Adipocyte (in vitro differentiated cells): ENCODE results near the gene LCE6A.

Experiments used
- DNase-seq: peaks from one replicate; pipeline ENCODE4 v3.0.0-alpha.2; 2015; ENCODE audit warnings: low read depth
- H3K27me3 ChIP-seq: replicated peaks from 2 replicates; pipeline ENCODE4 v1.7.0; 2013; ENCODE audit warnings: mild to moderate bottlenecking, low read length, moderate library complexity; ENCODE audit not compliant: control insufficient read depth, insufficient read depth
- H3K36me3 ChIP-seq: 2 replicates; pipeline ENCODE4 v1.7.0; 2013; ENCODE audit warnings: low read length, mild to moderate bottlenecking, moderate library complexity; ENCODE audit not compliant: control insufficient read depth, insufficient read depth, severe bottlenecking
- H3K4me1 ChIP-seq: 2 replicates; pipeline ENCODE4 v1.7.0; 2013; ENCODE audit warnings: mild to moderate bottlenecking, low read length, moderate library complexity; ENCODE audit not compliant: control insufficient read depth, insufficient read depth
- H3K4me3 ChIP-seq: 2 replicates; pipeline ENCODE4 v1.7.0; 2013; ENCODE audit warnings: mild to moderate bottlenecking, low read length, moderate library complexity
- H3K9ac ChIP-seq: 2 replicates; pipeline ENCODE4 v1.7.0; 2013; ENCODE audit warnings: mild to moderate bottlenecking, low read length, moderate library complexity
- H3K9me3 ChIP-seq: 2 replicates; pipeline ENCODE4 v1.7.0; 2013; ENCODE audit warnings: mild to moderate bottlenecking, low read length, moderate library complexity; ENCODE audit not compliant: control insufficient read depth

The LCE6A gene, protein sequence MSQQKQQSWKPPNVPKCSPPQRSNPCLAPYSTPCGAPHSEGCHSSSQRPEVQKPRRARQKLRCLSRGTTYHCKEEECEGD

GRCh38 chr1:152842556-152842955 lies at the start of gene LCE6A:
Gene LCE6A, plus strand, starts transcription at chr1:152842856. Its CDS starts 665 bp downstream, at chr1:152843521.
- DNase-seq, result no peak
- Histone ChIP-seq H3K4me3 (no peak within 1 kb of the TSS), H3K27me3 (no peaks in the 10 kb centered on the region), H3K9ac (no peak within 1 kb of the TSS), H3K36me3 (no peaks in the 10 kb centered on the region), H3K4me1 (no peaks in the 10 kb centered on the region), H3K9me3 (no peaks in the 10 kb centered on the region)

- DNase-seq, result no peak
- no peak overlapping the region for H3K4me3 ChIP-seq
- H3K9me3 ChIP-seq, result no peaks in the 10 kb centered on the region
- H3K36me3 ChIP-seq, result no peaks in the 10 kb centered on the region
- no peaks in the 10 kb centered on the region for H3K27me3 ChIP-seq
- H3K4me1 ChIP-seq, result no peaks in the 10 kb centered on the region
- no peak overlapping the region for H3K9ac ChIP-seq
Measured at GRCh38 chr1:152795686-152796085, 47.0 kb upstream of the LCE6A start.

DNA sequence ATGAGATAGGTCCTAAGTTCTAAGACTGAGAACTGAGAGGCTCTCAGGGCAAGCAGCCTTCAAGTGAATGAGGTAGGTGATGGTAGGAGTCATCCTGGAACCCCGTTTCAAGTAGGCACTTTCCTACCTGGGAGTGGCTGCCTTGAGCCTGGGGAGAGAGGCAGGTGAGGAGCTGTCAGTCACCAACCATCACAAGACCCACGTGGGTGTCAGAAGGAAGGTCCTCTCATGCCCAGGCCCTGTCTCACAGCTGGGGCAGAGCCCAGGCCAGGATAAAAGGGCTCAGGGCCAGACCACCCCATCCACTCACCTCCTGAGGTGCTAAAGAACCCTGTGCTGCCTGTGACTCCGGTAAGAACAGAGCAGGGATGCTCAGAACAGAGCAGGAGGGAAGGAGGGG lies 46.2 kb upstream of the LCE6A start, which contains the start of gene LCE1D:
TSS of gene LCE1D (plus strand) at position 301 of the 400 bp plus-strand sequence. CDS start 1,074 bp downstream, outside the sequence.
- H3K4me1 ChIP-seq, result no peaks in the 10 kb centered on the region
- H3K4me3 ChIP-seq, result no peak within 1 kb of the TSS
- no peaks in the 10 kb centered on the region for H3K36me3 ChIP-seq
- H3K9me3 ChIP-seq, result no peaks in the 10 kb centered on the region
- no peak within 1 kb of the TSS for H3K9ac ChIP-seq
- H3K27me3 ChIP-seq, result no peaks in the 10 kb centered on the region
- DNase-seq, result no peak

GRCh38 chr1:152801333-152801732 lies 41.3 kb upstream of the LCE6A start:
- no peak for DNase-seq
- Histone ChIP-seq H3K27me3 (no peaks in the 10 kb centered on the region), H3K9me3 (no peaks in the 10 kb centered on the region), H3K4me1 (no peaks in the 10 kb centered on the region), H3K4me3 (no peak overlapping the region), H3K9ac (no peak overlapping the region), H3K36me3 (no peaks in the 10 kb centered on the region)

- no peaks in the 10 kb centered on the region for H3K4me1 ChIP-seq
- DNase-seq, result no peak
- no peak within 1 kb of the TSS for H3K9ac ChIP-seq
- no peaks in the 10 kb centered on the region for H3K27me3 ChIP-seq
- H3K36me3 ChIP-seq, result no peaks in the 10 kb centered on the region
- no peaks in the 10 kb centered on the region for H3K9me3 ChIP-seq
- H3K4me3 ChIP-seq, result no peak within 1 kb of the TSS
Measured at GRCh38 chr1:152806576-152806975, 36.1 kb upstream of the LCE6A start, which contains the start of gene LCE1C. Gene LCE1C, minus strand, starts transcription at chr1:152806651. Its CDS starts 1,173 bp downstream, at chr1:152805478.

- H3K36me3 ChIP-seq, result no peaks in the 10 kb centered on the region
- H3K4me3 ChIP-seq, result no peak overlapping the region
- H3K4me1 ChIP-seq, result no peaks in the 10 kb centered on the region
- H3K9me3 ChIP-seq, result no peaks in the 10 kb centered on the region
- H3K9ac ChIP-seq, result no peak overlapping the region
- H3K27me3 ChIP-seq, result no peaks in the 10 kb centered on the region
- DNase-seq, result no peak
Measured at GRCh38 chr1:152811050-152811449, 31.6 kb upstream of the LCE6A start.

DNA sequence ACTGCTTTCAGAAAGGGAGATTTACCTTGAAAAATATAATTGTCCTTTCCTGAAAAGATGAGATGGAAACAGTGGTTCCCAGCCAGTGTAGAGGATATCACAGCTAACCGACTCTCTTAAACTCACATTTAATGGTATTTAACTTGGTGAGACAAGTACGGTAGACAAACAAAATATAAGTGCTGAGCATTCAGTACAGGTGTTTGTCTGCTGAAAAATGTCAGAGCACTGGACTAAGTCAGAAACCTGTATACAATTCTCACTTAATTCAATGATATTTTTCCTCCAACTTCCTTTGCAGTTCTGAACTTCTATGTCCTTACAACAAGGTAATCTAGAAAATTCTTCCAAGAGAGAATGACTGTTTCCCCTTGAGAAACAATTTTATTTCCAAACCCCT lies 31.0 kb upstream of the LCE6A start, which contains the start of gene LCE1B:
TSS of gene LCE1B (plus strand) at position 301 of the 400 bp plus-strand sequence. CDS start 476 bp downstream, outside the sequence.
- Histone ChIP-seq H3K9ac (no peak within 1 kb of the TSS), H3K27me3 (no peaks in the 10 kb centered on the region), H3K4me1 (no peaks in the 10 kb centered on the region), H3K36me3 (no peaks in the 10 kb centered on the region), H3K9me3 (no peaks in the 10 kb centered on the region), H3K4me3 (no peak within 1 kb of the TSS)
- DNase-seq, result no peak

- Histone ChIP-seq H3K9me3 (no peaks in the 10 kb centered on the region), H3K4me1 (no peaks in the 10 kb centered on the region), H3K9ac (no peak overlapping the region), H3K36me3 (no peaks in the 10 kb centered on the region), H3K4me3 (no peak overlapping the region), H3K27me3 (no peaks in the 10 kb centered on the region)
- no peak for DNase-seq
Measured at GRCh38 chr1:152817309-152817708, 25.3 kb upstream of the LCE6A start.

GRCh38 chr1:152823294-152823693 lies 19.4 kb upstream of the LCE6A start:
- no peak overlapping the region for H3K9ac ChIP-seq

GRCh38 chr1:152824964-152825363 lies 17.7 kb upstream of the LCE6A start:
- no peak overlapping the region for H3K9ac ChIP-seq
- no peaks in the 10 kb centered on the region for H3K36me3 ChIP-seq
- no peaks in the 10 kb centered on the region for H3K4me1 ChIP-seq
- peaks cover 10% of the 10 kb centered on the region for H3K27me3 ChIP-seq
- no peak for DNase-seq
- H3K9me3 ChIP-seq, result peaks cover 10% of the 10 kb centered on the region
- H3K4me3 ChIP-seq, result no peak overlapping the region

More at GRCh38 chr1:152823294-152823693, 19.4 kb upstream of the LCE6A start:
- no peak overlapping the region for H3K4me3 ChIP-seq
- no peaks in the 10 kb centered on the region for H3K4me1 ChIP-seq
- no peaks in the 10 kb centered on the region for H3K36me3 ChIP-seq
- DNase-seq, result no peak
- H3K27me3 ChIP-seq, result peaks cover 5% of the 10 kb centered on the region
- no peaks in the 10 kb centered on the region for H3K9me3 ChIP-seq

GRCh38 chr1:152827173-152827572 lies 15.5 kb upstream of the LCE6A start, which contains the start of gene LCE1A:
Gene LCE1A, plus strand, starts transcription at chr1:152827473. Its CDS starts 0 bp downstream, at chr1:152827473.
- peaks cover 10% of the 10 kb centered on the region for H3K27me3 ChIP-seq
- no peak within 1 kb of the TSS for H3K4me3 ChIP-seq
- H3K4me1 ChIP-seq, result no peaks in the 10 kb centered on the region
- H3K36me3 ChIP-seq, result no peaks in the 10 kb centered on the region
- no peak for DNase-seq
- H3K9me3 ChIP-seq, result peaks cover 11% of the 10 kb centered on the region
- H3K9ac ChIP-seq, result no peak within 1 kb of the TSS

DNA sequence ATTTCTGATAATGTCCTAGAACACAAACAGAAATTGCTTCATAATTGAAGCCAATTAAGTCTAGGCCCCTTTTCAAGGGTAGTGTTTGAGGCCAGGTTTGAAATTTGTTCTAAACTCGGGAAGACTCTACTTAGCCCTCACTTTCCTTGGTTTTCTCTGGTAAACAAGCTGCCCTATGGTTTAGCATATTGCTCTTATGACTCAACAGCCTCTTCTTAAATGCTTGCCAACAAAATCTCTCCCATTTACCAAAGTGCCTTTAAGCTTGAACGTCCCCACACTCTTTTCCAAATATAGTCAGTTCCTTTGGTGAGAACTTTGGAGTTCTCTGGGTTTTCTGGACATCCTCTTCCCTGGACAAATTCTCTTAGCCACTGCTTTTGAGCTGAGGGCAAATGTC lies 5.8 kb upstream of the LCE6A start:
- Histone ChIP-seq H3K9me3 (no peaks in the 10 kb centered on the region), H3K4me3 (no peak overlapping the region), H3K4me1 (peaks cover 8% of the 10 kb centered on the region), H3K27me3 (no peaks in the 10 kb centered on the region), H3K9ac (no peak overlapping the region), H3K36me3 (no peaks in the 10 kb centered on the region)
- no peak for DNase-seq
